ENCODE results near the gene CCDC61. TPM values are rescaled to one million over a fixed set of nuclear protein-coding genes. Genes with fewer than 3 reads are reported as not detected.

The CCDC61 gene, protein sequence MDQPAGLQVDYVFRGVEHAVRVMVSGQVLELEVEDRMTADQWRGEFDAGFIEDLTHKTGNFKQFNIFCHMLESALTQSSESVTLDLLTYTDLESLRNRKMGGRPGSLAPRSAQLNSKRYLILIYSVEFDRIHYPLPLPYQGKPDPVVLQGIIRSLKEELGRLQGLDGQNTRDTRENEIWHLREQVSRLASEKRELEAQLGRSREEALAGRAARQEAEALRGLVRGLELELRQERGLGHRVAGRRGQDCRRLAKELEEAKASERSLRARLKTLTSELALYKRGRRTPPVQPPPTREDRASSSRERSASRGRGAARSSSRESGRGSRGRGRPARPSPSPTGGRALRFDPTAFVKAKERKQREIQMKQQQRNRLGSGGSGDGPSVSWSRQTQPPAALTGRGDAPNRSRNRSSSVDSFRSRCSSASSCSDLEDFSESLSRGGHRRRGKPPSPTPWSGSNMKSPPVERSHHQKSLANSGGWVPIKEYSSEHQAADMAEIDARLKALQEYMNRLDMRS
- 10 to 100 TPM; 26.4 to 29.3 TPM for total RNA-seq

DNA sequence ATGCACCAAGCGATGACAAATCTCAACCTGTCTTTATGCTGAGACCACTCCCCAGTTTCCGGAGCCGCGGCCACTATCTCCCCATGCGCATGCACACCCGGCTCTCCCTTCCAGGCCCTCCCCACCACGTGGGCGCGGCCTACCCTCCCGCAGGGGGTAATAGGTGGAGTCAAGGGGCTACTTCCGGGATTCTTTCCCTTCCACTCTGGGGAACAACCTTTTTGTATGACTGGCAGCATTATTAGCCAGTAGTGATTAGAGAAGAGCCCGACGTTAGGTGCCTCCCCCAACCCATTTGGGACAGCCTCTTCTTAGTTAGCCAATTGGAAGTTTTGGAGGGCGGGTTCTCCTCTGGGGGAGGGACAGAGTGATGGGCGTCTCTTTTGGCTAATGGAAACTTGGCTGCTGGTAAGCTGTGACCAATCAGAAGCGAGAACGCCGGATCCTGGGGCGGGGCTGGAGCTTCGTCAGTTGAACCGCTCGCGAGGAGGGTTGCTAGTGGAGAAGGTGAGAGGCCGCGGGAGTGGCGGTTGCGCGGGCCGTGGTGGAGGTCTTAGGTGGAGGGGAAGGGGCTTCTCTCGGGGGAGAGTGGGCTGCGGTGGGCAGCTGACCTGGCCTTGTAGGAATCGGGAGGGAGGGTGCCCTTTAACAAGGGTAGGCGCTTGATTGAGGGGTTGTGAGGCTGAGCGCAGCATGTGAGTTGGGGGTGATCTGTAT is at the start of gene CCDC61:
Gene CCDC61, plus strand, starts transcription at position 470 of the 717 bp plus-strand sequence. CDS start 7,552 bp downstream, outside the sequence.
- Mint-ChIP-seq H3K4me1 (ENCODE audit: low read depth) (peaks cover 23% of the 10 kb centered on the region), H3K27ac (no peak within 1 kb of the TSS), H3K4me3 (peak within 1 kb of the TSS; percentile 40), H3K9me3 (no peaks in the 10 kb centered on the region), H3K36me3 (ENCODE audit: low read depth) (peaks cover 6% of the 10 kb centered on the region), H3K27me3 (ENCODE audit: low read depth) (peaks cover under 1% of the 10 kb centered on the region)
- intact Hi-C loops (cut with micrococcal nuclease), result loop anchor here (1.0 to 2.0 kb wide), 9 partner anchors 21 to 605 kb away; partner anchors contain the start of genes IRF2BP1, MYPOP, QPCTL and SYMPK
- CTCF ChIA-PET, result interaction anchor here (0.6 to 1.9 kb wide), 5 partner anchors 11 to 132 kb away, joined by 3 to 8 read pairs (median 5); partner anchors contain the start of gene SYMPK
- peak; percentile 98 for DNase-seq

GRCh38 chr19:45947926-45948325 is 47.3 kb upstream of the CCDC61 start:
- intact Hi-C loops (cut with micrococcal nuclease), result no loop called here
- no peaks in the 10 kb centered on the region for H3K9me3 Mint-ChIP-seq
- no peak for DNase-seq
- no peak overlapping the region for H3K4me3 Mint-ChIP-seq
- H3K4me1 Mint-ChIP-seq (ENCODE audit: low read depth), result peaks cover 4% of the 10 kb centered on the region
- H3K36me3 Mint-ChIP-seq (ENCODE audit: low read depth), result no peaks in the 10 kb centered on the region
- H3K27me3 Mint-ChIP-seq (ENCODE audit: low read depth), result peaks cover 18% of the 10 kb centered on the region
- CTCF ChIA-PET, result interaction anchor here (0.6 to 0.7 kb wide), 2 partner anchors 19 to 130 kb away, joined by 3 read pairs; no protein-coding TSS in a partner anchor
- H3K27ac Mint-ChIP-seq, result no peak overlapping the region

- intact Hi-C loops (cut with micrococcal nuclease), result no loop called here
- Mint-ChIP-seq H3K27ac (no peak overlapping the region), H3K36me3 (ENCODE audit: low read depth) (no peaks in the 10 kb centered on the region), H3K9me3 (peaks cover 3% of the 10 kb centered on the region), H3K4me1 (ENCODE audit: low read depth) (peaks cover 9% of the 10 kb centered on the region), H3K4me3 (peak overlapping the region; percentile 52), H3K27me3 (ENCODE audit: low read depth) (peaks cover 29% of the 10 kb centered on the region)
- CTCF ChIA-PET, result interaction anchor here (0.6 kb wide), 1 partner anchor 730 kb away, joined by 4 read pairs; no protein-coding TSS in a partner anchor
- DNase-seq, result no peak
These were observed 43.0 kb upstream of the CCDC61 start for GRCh38 chr19:45952341-45952685.

DNA sequence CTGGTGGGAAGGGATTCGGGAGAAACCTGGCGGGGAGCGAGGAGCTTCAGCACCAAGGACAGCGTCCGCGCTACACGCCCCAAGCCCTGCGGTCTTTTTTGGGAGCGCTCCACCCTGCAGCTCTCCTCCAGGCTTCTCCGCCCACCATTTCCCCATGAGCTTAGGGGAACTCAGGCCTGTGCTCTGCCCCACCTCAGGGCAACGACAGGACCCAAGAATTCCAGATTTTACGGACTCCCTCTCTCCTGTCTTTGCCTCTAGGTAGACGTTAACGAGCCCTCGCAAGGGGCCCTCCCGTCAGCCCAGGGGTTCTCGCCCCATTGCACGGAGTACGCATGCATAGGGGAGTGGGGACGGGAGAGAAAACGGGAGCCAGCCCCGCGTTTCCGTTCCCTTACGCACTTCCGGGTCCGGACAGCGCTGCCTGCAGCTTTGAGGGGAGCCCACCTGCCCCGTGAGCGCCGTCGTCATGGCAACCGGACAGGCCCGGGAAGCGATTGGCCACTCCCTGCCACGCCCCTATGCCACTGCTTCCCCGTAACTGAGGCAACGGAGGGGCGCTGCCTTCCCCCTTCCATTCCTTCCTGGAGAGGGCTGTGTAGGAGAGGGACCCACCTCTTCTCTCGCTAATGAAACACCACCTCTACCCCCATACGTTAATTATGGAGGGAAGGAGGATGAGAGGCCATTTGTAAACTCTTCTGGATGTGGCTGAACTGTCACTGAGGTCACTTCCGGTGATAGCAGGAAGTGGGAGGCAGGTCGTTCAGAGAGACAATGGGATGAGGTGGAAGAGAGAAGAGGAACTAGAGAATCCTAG is 42.4 kb upstream of the CCDC61 start:
- H3K9me3 Mint-ChIP-seq, result peaks cover 3% of the 10 kb centered on the region
- H3K36me3 Mint-ChIP-seq (ENCODE audit: low read depth), result no peaks in the 10 kb centered on the region
- CTCF ChIA-PET, result interaction anchor here (0.6 kb wide), 1 partner anchor 731 kb away, joined by 4 read pairs; no protein-coding TSS in a partner anchor
- H3K27ac Mint-ChIP-seq, result no peak overlapping the region
- peaks cover 9% of the 10 kb centered on the region for H3K4me1 Mint-ChIP-seq (ENCODE audit: low read depth)
- H3K27me3 Mint-ChIP-seq (ENCODE audit: low read depth), result peaks cover 29% of the 10 kb centered on the region
- DNase-seq, result peak; percentile 64
- H3K4me3 Mint-ChIP-seq, result peak overlapping the region; percentile 52
- intact Hi-C loops (cut with micrococcal nuclease), result no loop called here

- Mint-ChIP-seq H3K9me3 (peaks cover 3% of the 10 kb centered on the region), H3K4me3 (no peak overlapping the region), H3K4me1 (ENCODE audit: low read depth) (peaks cover 9% of the 10 kb centered on the region), H3K27ac (no peak overlapping the region), H3K27me3 (ENCODE audit: low read depth) (peaks cover 34% of the 10 kb centered on the region), H3K36me3 (ENCODE audit: low read depth) (no peaks in the 10 kb centered on the region)
- CTCF ChIA-PET, result no interaction called here
- DNase-seq, result no peak
- intact Hi-C loops (cut with micrococcal nuclease), result no loop called here
These were observed 41.6 kb upstream of the CCDC61 start for GRCh38 chr19:45953676-45954075.

DNA sequence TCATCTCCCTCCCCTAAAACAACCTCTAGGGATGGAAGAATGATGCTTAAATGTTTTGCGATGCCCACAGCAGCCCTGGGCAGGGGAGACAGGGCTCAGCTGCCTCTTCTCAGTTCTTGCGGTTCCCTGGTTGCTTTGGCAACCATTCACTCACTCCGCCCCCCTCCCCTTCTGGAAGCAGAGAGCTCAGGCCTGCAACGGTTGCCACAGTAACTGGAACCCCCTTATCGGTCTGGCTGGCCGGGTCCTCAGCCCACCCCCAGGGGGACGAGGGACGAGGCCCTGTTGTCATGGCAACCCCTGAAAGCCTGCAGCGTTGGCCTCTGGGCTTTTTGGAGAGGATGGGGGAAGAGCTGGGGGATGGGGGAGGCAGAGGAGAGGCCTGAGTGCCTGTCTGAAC is 41.1 kb upstream of the CCDC61 start:
- CTCF ChIA-PET, result no interaction called here
- intact Hi-C loops (cut with micrococcal nuclease), result no loop called here
- no peak overlapping the region for H3K4me3 Mint-ChIP-seq

DNA sequence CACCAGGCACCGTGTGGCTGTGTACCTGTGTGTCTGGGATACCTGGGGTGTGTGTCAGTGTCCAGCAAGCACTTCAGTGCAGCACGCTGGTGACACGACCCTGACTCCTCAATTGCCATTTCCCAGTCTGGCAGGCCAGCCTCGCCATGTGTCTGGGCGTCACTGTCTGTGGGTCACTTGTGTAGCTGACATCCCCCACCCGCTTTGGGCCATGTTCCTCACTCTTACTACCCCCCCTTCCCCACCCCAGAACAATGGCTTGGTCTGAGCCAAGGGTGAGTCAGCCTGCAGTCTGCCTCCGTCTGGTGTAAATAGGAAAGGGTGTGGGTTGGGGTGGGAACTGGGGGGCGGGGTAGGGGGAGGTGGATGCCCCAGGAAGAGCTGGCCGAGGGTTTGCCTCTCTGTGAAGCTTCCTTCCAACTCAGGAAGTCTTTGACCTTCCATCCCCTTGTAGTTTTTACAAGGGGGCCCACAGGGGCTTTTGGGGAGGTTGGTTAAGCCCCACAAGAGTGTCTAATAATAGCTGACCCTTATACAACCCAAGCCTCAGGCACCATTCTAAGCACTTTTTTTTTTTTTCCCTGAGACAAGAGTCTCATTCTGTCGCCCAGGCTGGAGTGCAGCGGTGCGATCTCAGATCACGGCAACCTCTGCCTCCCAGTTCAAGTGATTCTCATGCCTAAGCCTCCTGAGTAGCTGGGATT is 39.2 kb upstream of the CCDC61 start:
- H3K27ac Mint-ChIP-seq, result no peak overlapping the region
- no peak for DNase-seq
- CTCF ChIA-PET, result interaction anchor here (0.6 kb wide), 1 partner anchor 327 kb away, joined by 3 read pairs; no protein-coding TSS in a partner anchor
- peaks cover 3% of the 10 kb centered on the region for H3K9me3 Mint-ChIP-seq
- no peak overlapping the region for H3K4me3 Mint-ChIP-seq
- intact Hi-C loops (cut with micrococcal nuclease), result no loop called here
- peaks cover 40% of the 10 kb centered on the region for H3K27me3 Mint-ChIP-seq (ENCODE audit: low read depth)
- H3K4me1 Mint-ChIP-seq (ENCODE audit: low read depth), result peaks cover 9% of the 10 kb centered on the region
- H3K36me3 Mint-ChIP-seq (ENCODE audit: low read depth), result no peaks in the 10 kb centered on the region

More for the DNA sequence above, 41.1 kb upstream of the CCDC61 start:
- no peaks in the 10 kb centered on the region for H3K36me3 Mint-ChIP-seq (ENCODE audit: low read depth)
- H3K27ac Mint-ChIP-seq, result no peak overlapping the region
- peaks cover 37% of the 10 kb centered on the region for H3K27me3 Mint-ChIP-seq (ENCODE audit: low read depth)
- DNase-seq, result no peak
- H3K4me1 Mint-ChIP-seq (ENCODE audit: low read depth), result peaks cover 9% of the 10 kb centered on the region
- peaks cover 3% of the 10 kb centered on the region for H3K9me3 Mint-ChIP-seq

- peaks cover under 1% of the 10 kb centered on the region for H3K9me3 Mint-ChIP-seq
- no peak overlapping the region for H3K4me3 Mint-ChIP-seq
These were observed 36.9 kb upstream of the CCDC61 start for GRCh38 chr19:45958320-45958719.

DNA sequence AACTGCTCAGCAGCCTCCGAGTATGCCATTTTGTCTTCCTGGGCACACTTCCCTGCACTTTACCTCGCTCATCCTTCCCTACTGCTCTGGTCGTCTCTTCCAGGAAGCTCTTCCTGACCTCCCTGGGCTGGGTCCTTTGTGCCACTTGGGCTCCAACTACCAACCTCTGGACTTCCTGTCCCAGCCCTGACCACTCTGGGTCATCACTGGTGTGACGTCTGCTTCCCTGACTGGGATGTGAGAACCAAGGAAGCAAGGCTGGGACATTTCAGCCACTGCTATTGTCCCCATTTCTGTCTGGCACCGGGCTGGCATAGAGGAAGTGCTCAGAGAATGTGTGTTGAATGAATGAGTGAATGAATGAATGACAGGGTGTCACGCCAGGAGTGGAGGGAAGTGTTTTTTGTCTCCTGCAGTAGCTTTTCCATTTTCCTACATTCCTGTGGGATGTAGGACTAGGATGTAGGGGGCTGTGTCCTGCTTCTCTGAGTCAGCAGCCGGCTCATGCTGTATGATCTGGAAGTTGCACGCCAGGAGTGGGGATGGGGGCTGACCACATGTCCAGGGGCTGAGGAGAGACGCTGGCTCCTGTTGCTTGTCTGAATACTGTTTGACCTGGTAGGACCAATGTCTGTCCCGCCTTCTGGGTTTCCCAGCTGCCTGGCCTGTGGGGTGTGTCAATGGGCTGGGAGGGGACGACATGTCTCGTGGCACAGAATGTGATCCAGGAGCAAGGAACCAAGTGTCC is 36.3 kb upstream of the CCDC61 start:
- no peak overlapping the region for H3K27ac Mint-ChIP-seq
- H3K4me3 Mint-ChIP-seq, result no peak overlapping the region
- no peaks in the 10 kb centered on the region for H3K9me3 Mint-ChIP-seq
- H3K36me3 Mint-ChIP-seq (ENCODE audit: low read depth), result no peaks in the 10 kb centered on the region
- DNase-seq, result no peak
- H3K4me1 Mint-ChIP-seq (ENCODE audit: low read depth), result no peaks in the 10 kb centered on the region
- intact Hi-C loops (cut with micrococcal nuclease), result no loop called here
- CTCF ChIA-PET, result no interaction called here
- peaks cover 38% of the 10 kb centered on the region for H3K27me3 Mint-ChIP-seq (ENCODE audit: low read depth)

More at GRCh38 chr19:45958320-45958719, 36.9 kb upstream of the CCDC61 start:
- no peaks in the 10 kb centered on the region for H3K36me3 Mint-ChIP-seq (ENCODE audit: low read depth)
- intact Hi-C loops (cut with micrococcal nuclease), result no loop called here
- H3K4me1 Mint-ChIP-seq (ENCODE audit: low read depth), result peaks cover under 1% of the 10 kb centered on the region
- CTCF ChIA-PET, result no interaction called here
- no peak for DNase-seq
- H3K27me3 Mint-ChIP-seq (ENCODE audit: low read depth), result peaks cover 42% of the 10 kb centered on the region
- no peak overlapping the region for H3K27ac Mint-ChIP-seq

GRCh38 chr19:45959517-45960025 is 35.7 kb upstream of the CCDC61 start:
- CTCF ChIA-PET, result no interaction called here
- Mint-ChIP-seq H3K9me3 (no peaks in the 10 kb centered on the region), H3K4me1 (ENCODE audit: low read depth) (no peaks in the 10 kb centered on the region), H3K27me3 (ENCODE audit: low read depth) (peaks cover 37% of the 10 kb centered on the region), H3K4me3 (no peak overlapping the region), H3K36me3 (ENCODE audit: low read depth) (no peaks in the 10 kb centered on the region), H3K27ac (no peak overlapping the region)
- intact Hi-C loops (cut with micrococcal nuclease), result no loop called here
- no peak for DNase-seq
